Upper lobe of left lung (tissue), 6 donors: ENCODE results near the gene ABR. TPM values are rescaled to one million over a fixed set of nuclear protein-coding genes. Genes with fewer than 3 reads are reported as not detected.

Experiments
- ATAC-seq, 2 donors: fragments of 200-7000 bp; cut with Tn5 transposase; one replicate each; pipeline ENCODE4 v1.9.1; 2022; ENCODE audit warnings: mild to moderate bottlenecking in 2 of 2, moderate library complexity in 2 of 2; ENCODE audit not compliant: low FRiP score in 2 of 2
- DNase-seq, 2 donors: peaks; one replicate each; pipeline ENCODE4 v3.0.0-alpha.2; 2019 to 2020
- H3K27ac ChIP-seq, 4 donors: fragments of 200-600 bp; sonication (generic); one replicate each; pipeline ENCODE4 v1.5.1; 2016 to 2019
- H3K27me3 ChIP-seq, 4 donors: fragments of 200-600 bp; sonication (generic); one replicate each; pipeline ENCODE4 v1.5.1; 2017 to 2019
- H3K36me3 ChIP-seq, 4 donors: fragments of 200-600 bp; sonication (generic); one replicate each; pipeline ENCODE4 v1.5.1; 2016 to 2019
- H3K4me1 ChIP-seq, 4 donors: fragments of 200-600 bp; sonication (generic); one replicate each; pipeline ENCODE4 v1.5.1; 2018 to 2019
- H3K4me3 ChIP-seq, 4 donors: fragments of 200-600 bp; sonication (generic); one replicate each; pipeline ENCODE4 v1.5.1; 2017 to 2019; ENCODE audit warnings: mild to moderate bottlenecking in 2 of 4, moderate library complexity in 1 of 4
- H3K9me3 ChIP-seq, 4 donors: fragments of 200-600 bp; sonication (generic); one replicate each; pipeline ENCODE4 v1.5.1; 2018 to 2019
- EP300 ChIP-seq, 4 donors: sonication (generic); formaldehyde crosslinking; IDR thresholded peaks; one replicate each; pipeline ENCODE4 v1.5.1; 2017; ENCODE audit warnings: antibody characterized with exemption in 4 of 4, control low read depth in 2 of 4
- POLR2A ChIP-seq, 4 donors: fragments of 450-650 bp; IDR thresholded peaks; one replicate each; pipeline ENCODE4 v1.5.1; 2016 to 2017; ENCODE audit warnings: antibody characterized with exemption in 4 of 4, mild to moderate bottlenecking in 2 of 4
- POLR2AphosphoS5 ChIP-seq, 2 donors: sonication (generic); formaldehyde crosslinking; IDR thresholded peaks; one replicate each; pipeline ENCODE4 v1.5.1; 2017; ENCODE audit warnings: antibody characterized with exemption in 2 of 2
- WGBS, 2 donors: methylation state at CpG; one replicate each; pipeline ENCODE4 v1.1.5; 2017 to 2018; 5-methylcytosine and 5-hydroxymethylcytosine counted together
- total RNA-seq, 6 donors: library from RNA; depleted of rRNA in 4 of 6; stranded (reverse); fragments of >200 nt in 4 of 6; gene quantifications; one replicate each; pipeline versions ENCODE4 v1.1.0 to v1.2.1, GENCODE V29; 2016 to 2021
- TF ChIP-seq, protein P1 (sequence below), 6 experiments: fragments of 450-650 bp in 4 of 6; fragments of 200-600 bp in 2 of 6; sonication (generic) in 2 of 6; IDR thresholded peaks; one replicate each; pipeline ENCODE4 v1.5.1; 2016 to 2019; ENCODE audit warnings: antibody characterized with exemption in 6 of 6
- donor health status: DM: no; HTN: no; CAD: no; lungs with moderate emphysema.
- donor health status: DM: no; HTN: yes; CAD: no; lungs with severe emphysema.

The ABR gene
- total RNA-seq, 6 donors from 2014 or later, result 117 to 645 (median 206) TPM

DNA sequence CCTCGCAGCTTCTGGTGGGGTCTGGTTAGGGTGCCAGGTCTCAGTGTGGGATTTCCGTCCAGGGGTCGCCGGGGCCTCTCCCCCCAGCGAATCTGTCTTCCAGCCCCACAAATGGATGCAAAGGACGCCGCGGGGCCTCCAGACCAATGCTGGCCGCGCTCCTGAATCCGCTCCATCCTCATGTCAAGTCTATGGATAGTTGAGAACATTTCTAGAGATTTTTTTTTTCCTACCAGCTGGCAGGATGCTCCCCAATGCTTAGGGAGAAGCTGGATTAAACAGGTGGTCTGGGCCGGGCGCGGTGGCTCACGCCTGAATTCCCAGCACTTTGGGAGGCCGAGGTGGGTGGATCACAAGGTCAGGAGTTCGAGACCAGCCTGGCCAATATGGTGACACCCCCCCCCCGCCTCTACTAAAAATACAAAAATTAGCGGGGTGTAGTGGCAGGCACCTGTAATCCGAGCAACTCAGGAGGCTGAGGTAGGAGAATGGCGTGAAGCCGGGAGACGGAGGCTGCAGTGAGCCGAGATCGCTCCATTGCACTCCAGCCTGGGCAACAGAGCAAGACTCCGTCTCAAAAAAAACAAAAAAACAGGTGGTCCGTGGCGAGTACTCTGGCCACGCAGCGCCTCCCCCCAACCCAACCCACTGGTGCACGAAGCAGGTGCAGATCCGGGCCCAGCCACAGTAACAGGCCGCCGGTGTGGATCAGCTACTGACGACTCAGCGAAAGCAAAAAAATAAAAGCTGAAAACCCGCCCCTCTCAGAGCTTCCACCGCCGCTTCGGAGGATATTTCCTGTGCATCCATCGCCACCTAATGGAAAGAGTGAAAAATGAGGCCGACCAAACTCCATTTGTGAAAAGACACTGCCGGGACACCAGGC lies 199.1 kb downstream of the ABR start:
- Histone ChIP-seq H3K9me3 (no peaks in the 10 kb centered on the region), H3K27me3 (peaks cover 0 to 4% (median 0%) of the 10 kb centered on the region in 4 donors), H3K36me3 (no peaks in the 10 kb centered on the region), H3K4me3 (peak overlapping the region in 3 of 4 donors; percentile 79 to 88 (median 81)), H3K4me1 (peaks cover 15 to 35% (median 21%) of the 10 kb centered on the region in 4 donors), H3K27ac (peak overlapping the region; percentile 67 to 87 (median 77))
- 25 to 27% methylated on average over 37 to 43 of the region's 43 CpGs for WGBS, 2 donors
- TF ChIP-seq POLR2AphosphoS5 (IDR thresholded peaks at IDR 0.05) (peak in 1 of 2 donors; percentile 24), POLR2A (IDR thresholded peaks at IDR 0.05) (no peak)
- TF ChIP-seq, protein P1, sequence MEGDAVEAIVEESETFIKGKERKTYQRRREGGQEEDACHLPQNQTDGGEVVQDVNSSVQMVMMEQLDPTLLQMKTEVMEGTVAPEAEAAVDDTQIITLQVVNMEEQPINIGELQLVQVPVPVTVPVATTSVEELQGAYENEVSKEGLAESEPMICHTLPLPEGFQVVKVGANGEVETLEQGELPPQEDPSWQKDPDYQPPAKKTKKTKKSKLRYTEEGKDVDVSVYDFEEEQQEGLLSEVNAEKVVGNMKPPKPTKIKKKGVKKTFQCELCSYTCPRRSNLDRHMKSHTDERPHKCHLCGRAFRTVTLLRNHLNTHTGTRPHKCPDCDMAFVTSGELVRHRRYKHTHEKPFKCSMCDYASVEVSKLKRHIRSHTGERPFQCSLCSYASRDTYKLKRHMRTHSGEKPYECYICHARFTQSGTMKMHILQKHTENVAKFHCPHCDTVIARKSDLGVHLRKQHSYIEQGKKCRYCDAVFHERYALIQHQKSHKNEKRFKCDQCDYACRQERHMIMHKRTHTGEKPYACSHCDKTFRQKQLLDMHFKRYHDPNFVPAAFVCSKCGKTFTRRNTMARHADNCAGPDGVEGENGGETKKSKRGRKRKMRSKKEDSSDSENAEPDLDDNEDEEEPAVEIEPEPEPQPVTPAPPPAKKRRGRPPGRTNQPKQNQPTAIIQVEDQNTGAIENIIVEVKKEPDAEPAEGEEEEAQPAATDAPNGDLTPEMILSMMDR (IDR thresholded peaks at IDR 0.05), result peak; percentile 67 to 81 (median 70)
- ATAC-seq (peak; percentile 85 to 90), DNase-seq (peak; percentile 73 to 76)

GRCh38 chr17:979539-980405 lies 200.0 kb downstream of the ABR start, which contains the start of gene NXN:
NXN (minus strand) TSS chr17:979776.
- peaks cover 15 to 44% (median 23%) of the 10 kb centered on the region in 4 donors for H3K4me1 ChIP-seq
- peak; percentile 92 to 98 for DNase-seq
- H3K27ac ChIP-seq, result peak within 1 kb of the TSS; percentile 72 to 87 (median 82)
- TF ChIP-seq POLR2AphosphoS5 (IDR thresholded peaks at IDR 0.05) (peak; percentile 31 to 71), POLR2A (IDR thresholded peaks at IDR 0.05) (peak in 3 of 4 donors; percentile 36 to 74 (median 64)), EP300 (IDR thresholded peaks at IDR 0.05) (no peak)
- TF ChIP-seq, protein P1 (IDR thresholded peaks at IDR 0.05), result peak in 3 of 6 experiments; percentile 50 to 60 (median 51)
- 6 to 12% methylated on average over 16 to 28 of the region's 94 CpGs for WGBS, 2 donors
- peak; percentile 96 to 97 for ATAC-seq
- H3K4me3 ChIP-seq, result peak within 1 kb of the TSS; percentile 55 to 88 (median 80)
- H3K9me3 ChIP-seq, result no peaks in the 10 kb centered on the region
- no peaks in the 10 kb centered on the region for H3K36me3 ChIP-seq
- peaks cover 0 to 4% (median 0%) of the 10 kb centered on the region in 4 donors for H3K27me3 ChIP-seq

- DNase-seq, result no peak
- peaks cover 15 to 44% (median 23%) of the 10 kb centered on the region in 4 donors for H3K4me1 ChIP-seq
- peaks cover 0 to 4% (median 0%) of the 10 kb centered on the region in 4 donors for H3K27me3 ChIP-seq
- H3K27ac ChIP-seq, result peak overlapping the region; percentile 53 to 87 (median 70)
- no peak for TF ChIP-seq POLR2A (IDR thresholded peaks at IDR 0.05)
- TF ChIP-seq, protein P1 (IDR thresholded peaks at IDR 0.05), result no peak
- no peak for TF ChIP-seq POLR2AphosphoS5 (IDR thresholded peaks at IDR 0.05)
- TF ChIP-seq EP300 (IDR thresholded peaks at IDR 0.05), result no peak
- WGBS, 2 donors, result 1 to 3% methylated on average over 13 to 26 of the region's 42 CpGs
- peak overlapping the region; percentile 46 to 88 (median 80) for H3K4me3 ChIP-seq
- no peaks in the 10 kb centered on the region for H3K9me3 ChIP-seq
- ATAC-seq, result peak in 1 of 2 donors; percentile 62
- H3K36me3 ChIP-seq, result no peaks in the 10 kb centered on the region
Measured at GRCh38 chr17:979212-979538, 200.6 kb downstream of the ABR start.

- H3K4me1 ChIP-seq, result peaks cover 15 to 44% (median 23%) of the 10 kb centered on the region in 4 donors
- peak in 1 of 2 donors; percentile 88 for DNase-seq
- 8 to 17% methylated on average over 7 to 16 of the region's 72 CpGs for WGBS, 2 donors
- no peak for ATAC-seq
- H3K36me3 ChIP-seq, result no peaks in the 10 kb centered on the region
- no peak for TF ChIP-seq POLR2AphosphoS5 (IDR thresholded peaks at IDR 0.05)
- TF ChIP-seq, protein P1 (IDR thresholded peaks at IDR 0.05), result no peak
- peaks cover 0 to 4% (median 0%) of the 10 kb centered on the region in 4 donors for H3K27me3 ChIP-seq
- peak overlapping the region; percentile 59 to 87 (median 77) for H3K27ac ChIP-seq
- H3K4me3 ChIP-seq, result peak overlapping the region; percentile 55 to 88 (median 80)
- H3K9me3 ChIP-seq, result no peaks in the 10 kb centered on the region
Measured at GRCh38 chr17:978103-979093, 201.4 kb downstream of the ABR start.
